ENCODE measurements around the gene SLC38A9. TPM values are rescaled to one million over a fixed set of nuclear protein-coding genes. Genes with fewer than 3 reads are reported as not detected.

SLC38A9 gene
- total and polyA plus RNA-seq, 9 of the 15 experiments (the other 6 are each of a cell fraction or from before 2014, with no cell fraction given) = 14.0 to 34.5 (median 20.7) TPM

DNA sequence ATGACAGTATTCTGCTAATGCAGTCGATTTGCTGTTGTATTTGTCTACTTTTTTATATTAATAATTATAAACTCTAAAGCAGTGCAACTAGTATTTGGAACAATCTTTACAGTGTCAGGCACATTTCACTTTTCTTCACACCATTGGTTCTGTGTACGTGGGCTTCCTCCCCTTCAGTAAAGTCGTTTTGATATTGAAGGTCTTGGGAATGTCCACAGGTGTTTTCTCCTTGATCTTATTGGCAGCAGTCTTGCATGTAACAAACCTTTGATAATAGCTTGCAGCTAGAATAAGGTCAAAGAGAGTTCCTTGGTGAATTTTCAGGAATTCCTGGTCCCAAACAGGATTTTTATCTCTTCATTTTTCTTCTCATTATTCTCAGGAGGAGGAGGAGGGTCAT lies 37.9 kb upstream of the SLC38A9 start (continued):
- TF ChIP-seq, protein P1, sequence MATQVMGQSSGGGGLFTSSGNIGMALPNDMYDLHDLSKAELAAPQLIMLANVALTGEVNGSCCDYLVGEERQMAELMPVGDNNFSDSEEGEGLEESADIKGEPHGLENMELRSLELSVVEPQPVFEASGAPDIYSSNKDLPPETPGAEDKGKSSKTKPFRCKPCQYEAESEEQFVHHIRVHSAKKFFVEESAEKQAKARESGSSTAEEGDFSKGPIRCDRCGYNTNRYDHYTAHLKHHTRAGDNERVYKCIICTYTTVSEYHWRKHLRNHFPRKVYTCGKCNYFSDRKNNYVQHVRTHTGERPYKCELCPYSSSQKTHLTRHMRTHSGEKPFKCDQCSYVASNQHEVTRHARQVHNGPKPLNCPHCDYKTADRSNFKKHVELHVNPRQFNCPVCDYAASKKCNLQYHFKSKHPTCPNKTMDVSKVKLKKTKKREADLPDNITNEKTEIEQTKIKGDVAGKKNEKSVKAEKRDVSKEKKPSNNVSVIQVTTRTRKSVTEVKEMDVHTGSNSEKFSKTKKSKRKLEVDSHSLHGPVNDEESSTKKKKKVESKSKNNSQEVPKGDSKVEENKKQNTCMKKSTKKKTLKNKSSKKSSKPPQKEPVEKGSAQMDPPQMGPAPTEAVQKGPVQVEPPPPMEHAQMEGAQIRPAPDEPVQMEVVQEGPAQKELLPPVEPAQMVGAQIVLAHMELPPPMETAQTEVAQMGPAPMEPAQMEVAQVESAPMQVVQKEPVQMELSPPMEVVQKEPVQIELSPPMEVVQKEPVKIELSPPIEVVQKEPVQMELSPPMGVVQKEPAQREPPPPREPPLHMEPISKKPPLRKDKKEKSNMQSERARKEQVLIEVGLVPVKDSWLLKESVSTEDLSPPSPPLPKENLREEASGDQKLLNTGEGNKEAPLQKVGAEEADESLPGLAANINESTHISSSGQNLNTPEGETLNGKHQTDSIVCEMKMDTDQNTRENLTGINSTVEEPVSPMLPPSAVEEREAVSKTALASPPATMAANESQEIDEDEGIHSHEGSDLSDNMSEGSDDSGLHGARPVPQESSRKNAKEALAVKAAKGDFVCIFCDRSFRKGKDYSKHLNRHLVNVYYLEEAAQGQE (IDR thresholded peaks at IDR 0.05; ENCODE audit: borderline replicate concordance) = no peak
- TF ChIP-seq, protein P1 (CRISPR knock-in tag; IDR thresholded peaks at IDR 0.05; ENCODE audit: low read depth) = no peak
- TF ChIP-seq, protein P2, sequence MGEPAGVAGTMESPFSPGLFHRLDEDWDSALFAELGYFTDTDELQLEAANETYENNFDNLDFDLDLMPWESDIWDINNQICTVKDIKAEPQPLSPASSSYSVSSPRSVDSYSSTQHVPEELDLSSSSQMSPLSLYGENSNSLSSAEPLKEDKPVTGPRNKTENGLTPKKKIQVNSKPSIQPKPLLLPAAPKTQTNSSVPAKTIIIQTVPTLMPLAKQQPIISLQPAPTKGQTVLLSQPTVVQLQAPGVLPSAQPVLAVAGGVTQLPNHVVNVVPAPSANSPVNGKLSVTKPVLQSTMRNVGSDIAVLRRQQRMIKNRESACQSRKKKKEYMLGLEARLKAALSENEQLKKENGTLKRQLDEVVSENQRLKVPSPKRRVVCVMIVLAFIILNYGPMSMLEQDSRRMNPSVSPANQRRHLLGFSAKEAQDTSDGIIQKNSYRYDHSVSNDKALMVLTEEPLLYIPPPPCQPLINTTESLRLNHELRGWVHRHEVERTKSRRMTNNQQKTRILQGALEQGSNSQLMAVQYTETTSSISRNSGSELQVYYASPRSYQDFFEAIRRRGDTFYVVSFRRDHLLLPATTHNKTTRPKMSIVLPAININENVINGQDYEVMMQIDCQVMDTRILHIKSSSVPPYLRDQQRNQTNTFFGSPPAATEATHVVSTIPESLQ (CRISPR knock-in tag; IDR thresholded peaks at IDR 0.05) = no peak
- TF ChIP-seq FOXJ3 (CRISPR knock-in tag; IDR thresholded peaks at IDR 0.05) = no peak
- TF ChIP-seq SRSF9 (IDR thresholded peaks at IDR 0.05; ENCODE audit: borderline replicate concordance, low read depth, low read length) = no peak
- no peak for TF ChIP-seq BACH1 (tag; IDR thresholded peaks at IDR 0.05)
- no peak for TF ChIP-seq GATAD2B (IDR thresholded peaks at IDR 0.05; ENCODE audit: borderline replicate concordance)
- no peak for TF ChIP-seq RBBP5 (IDR thresholded peaks at IDR 0.05; ENCODE audit: borderline replicate concordance, insufficient read depth, low read length, poor library complexity, severe bottlenecking)
